CD4-positive, alpha-beta memory T cell (primary cell): ENCODE results near the gene CRYBB3. TPM values are rescaled to one million over a fixed set of nuclear protein-coding genes. Genes with fewer than 3 reads are reported as not detected.

ENCODE experiments used
- CTCF ChIA-PET: fragments of 350-600 bp; sonication (Branson Sonifier 250); formaldehyde crosslinking; loops from one replicate; lab custom pipeline; 2021; ENCODE audit warnings: inconsistent platforms; ENCODE audit not compliant: partially characterized antibody; lab: Charles Lee
- POLR2A ChIA-PET: fragments of 350-600 bp; sonication (Branson Sonifier 250); formaldehyde crosslinking; loops from one replicate; lab custom pipeline; 2021; ENCODE audit not compliant: partially characterized antibody; lab: Charles Lee
- DNase-seq, 5 donors: peaks; one replicate each; pipeline versions ENCODE4 v3.0.0 to v3.0.0-alpha.2; 2020 to 2022; ENCODE audit warnings: mixed read lengths in 1 of 5
- H3K27ac ChIP-seq: one replicate; pipeline ENCODE4 v1.7.0; 2013; ENCODE audit warnings: low read depth, low read length
- H3K27me3 ChIP-seq: 2 replicates; pipeline ENCODE4 v1.7.0; 2013; ENCODE audit warnings: mild to moderate bottlenecking, low read length, moderate library complexity; ENCODE audit not compliant: insufficient read depth
- H3K36me3 ChIP-seq: 2 replicates; pipeline ENCODE4 v1.7.0; 2013; ENCODE audit warnings: mild to moderate bottlenecking, low read length, moderate library complexity; ENCODE audit not compliant: insufficient read depth
- H3K4me1 ChIP-seq: 2 replicates; pipeline ENCODE4 v1.7.0; 2013; ENCODE audit warnings: mild to moderate bottlenecking, low read length, moderate library complexity; ENCODE audit not compliant: insufficient read depth
- H3K4me3 ChIP-seq, 2 donors: one replicate each; pipeline ENCODE4 v1.7.0; 2013; ENCODE audit warnings: low read length in 2 of 2, mild to moderate bottlenecking in 1 of 2
- H3K9me3 ChIP-seq, 2 donors: one replicate each; pipeline ENCODE4 v1.7.0; 2013; ENCODE audit warnings: low read length in 2 of 2, control low read depth in 1 of 2; ENCODE audit not compliant: control insufficient read depth in 1 of 2
- H3K27ac Mint-ChIP-seq, 7 donors: one replicate each; pipeline ENCODE4 v1.8.0; 2020 to 2021; ENCODE audit warnings: mixed read lengths in 7 of 7, mild to moderate bottlenecking in 6 of 7, inconsistent platforms in 3 of 7, moderate library complexity in 3 of 7
- H3K27me3 Mint-ChIP-seq, 2 donors: one replicate each; pipeline ENCODE4 v1.8.0; 2020 to 2021; ENCODE audit warnings: mixed read lengths in 2 of 2
- H3K36me3 Mint-ChIP-seq, 2 donors: one replicate each; pipeline ENCODE4 v1.8.0; 2020 to 2021; ENCODE audit warnings: mixed read lengths in 2 of 2, inconsistent platforms in 1 of 2, mild to moderate bottlenecking in 1 of 2
- H3K4me1 Mint-ChIP-seq, 4 donors: one replicate each; pipeline ENCODE4 v1.8.0; 2020 to 2021; ENCODE audit warnings: mixed read lengths in 4 of 4, mild to moderate bottlenecking in 1 of 4
- H3K4me3 Mint-ChIP-seq, 8 donors: one replicate each; pipeline ENCODE4 v1.8.0; 2020 to 2021; ENCODE audit warnings: mixed read lengths in 8 of 8, mild to moderate bottlenecking in 7 of 8, moderate library complexity in 6 of 8, inconsistent platforms in 3 of 8
- H3K9me3 Mint-ChIP-seq, 8 donors: one replicate each; pipeline ENCODE4 v1.8.0; 2020 to 2021; ENCODE audit warnings: mixed read lengths in 8 of 8, mild to moderate bottlenecking in 5 of 8, inconsistent platforms in 3 of 8, moderate library complexity in 1 of 8
- intact Hi-C: fragments of 100-400 bp; cut with micrococcal nuclease; formaldehyde crosslinking; loops from one replicate; pipeline ENCODE4 v1.15.1; 2023
- polyA plus RNA-seq, 2 donors: library from polyadenylated mRNA; unstranded; fragments of 300-500 nt; fragmentation: Illumina TruSeq; gene quantifications; one replicate each; pipeline ENCODE4 v1.2.3, GENCODE V29; 2021
- total RNA-seq, 2 experiments: library from RNA; stranded (reverse); gene quantifications; one replicate each; pipeline ENCODE4 v1.2.3, GENCODE V29; 2021

CRYBB3 gene
- total and polyA plus RNA-seq, 4 experiments from 2014 or later = not detected

- H3K4me1 Mint-ChIP-seq = no peaks in the 10 kb centered on the region
- POLR2A ChIA-PET = no interaction called here
These were observed 13.6 kb downstream of the CRYBB3 start for GRCh38 chr22:25213221-25213620.

GRCh38 chr22:25216230-25216629, 16.6 kb downstream of the CRYBB3 start:
- Histone ChIP-seq H3K4me3 (no peak overlapping the region), H3K27ac (no peak overlapping the region), H3K36me3 (no peaks in the 10 kb centered on the region), H3K4me1 (no peaks in the 10 kb centered on the region), H3K27me3 (no peaks in the 10 kb centered on the region), H3K9me3 (no peaks in the 10 kb centered on the region)
- H3K27me3 Mint-ChIP-seq = peaks cover 14% of the 10 kb centered on the region in 2 donors
- intact Hi-C loops = no loop called here
- no peak for DNase-seq
- peaks cover 0 to 11% (median 7%) of the 10 kb centered on the region in 8 donors for H3K9me3 Mint-ChIP-seq
- no peak overlapping the region for H3K4me3 Mint-ChIP-seq
- H3K4me1 Mint-ChIP-seq = no peaks in the 10 kb centered on the region
- ChIA-PET CTCF (no interaction called here), POLR2A (no interaction called here)
- no peaks in the 10 kb centered on the region for H3K36me3 Mint-ChIP-seq
- H3K27ac Mint-ChIP-seq = no peak overlapping the region

More at GRCh38 chr22:25213221-25213620, 13.6 kb downstream of the CRYBB3 start:
- peaks cover 0 to 11% (median 7%) of the 10 kb centered on the region in 8 donors for H3K9me3 Mint-ChIP-seq
- no peaks in the 10 kb centered on the region for H3K36me3 Mint-ChIP-seq
- Histone ChIP-seq H3K27ac (no peak overlapping the region), H3K27me3 (no peaks in the 10 kb centered on the region), H3K4me3 (no peak overlapping the region), H3K9me3 (no peaks in the 10 kb centered on the region), H3K36me3 (no peaks in the 10 kb centered on the region), H3K4me1 (no peaks in the 10 kb centered on the region)
- no peak overlapping the region for H3K27ac Mint-ChIP-seq
- H3K27me3 Mint-ChIP-seq = peaks cover 11 to 14% of the 10 kb centered on the region in 2 donors
- DNase-seq = no peak
- H3K4me3 Mint-ChIP-seq = no peak overlapping the region
- intact Hi-C loops = no loop called here
- CTCF ChIA-PET = interaction anchor here (1.6 to 3.0 kb wide), 2 partner anchors 10 to 22 kb away, joined by 3 to 15 read pairs; no protein-coding TSS in a partner anchor

- no peaks in the 10 kb centered on the region for H3K4me1 Mint-ChIP-seq
- peaks cover 9% of the 10 kb centered on the region in 2 donors for H3K27me3 Mint-ChIP-seq
- H3K36me3 Mint-ChIP-seq = no peaks in the 10 kb centered on the region
- intact Hi-C loops = no loop called here
- Histone ChIP-seq H3K27me3 (no peaks in the 10 kb centered on the region), H3K4me3 (no peak within 1 kb of the TSS), H3K36me3 (no peaks in the 10 kb centered on the region), H3K27ac (no peak within 1 kb of the TSS), H3K9me3 (no peaks in the 10 kb centered on the region), H3K4me1 (no peaks in the 10 kb centered on the region)
- H3K9me3 Mint-ChIP-seq = peaks cover 0 to 3% (median 0%) of the 10 kb centered on the region in 8 donors
- POLR2A ChIA-PET = no interaction called here
- H3K27ac Mint-ChIP-seq = no peak within 1 kb of the TSS
- CTCF ChIA-PET = no interaction called here
- no peak within 1 kb of the TSS for H3K4me3 Mint-ChIP-seq
- no peak for DNase-seq
These were observed 19.6 kb downstream of the CRYBB3 start, which contains the start of gene CRYBB2 for GRCh38 chr22:25219211-25219689. Gene CRYBB2, plus strand, starts transcription at chr22:25219639. Its CDS starts 1,791 bp downstream, at chr22:25221430.

- Mint-ChIP-seq H3K27me3 (peaks cover 9 to 13% of the 10 kb centered on the region in 2 donors), H3K27ac (no peak overlapping the region), H3K36me3 (no peaks in the 10 kb centered on the region), H3K4me3 (no peak overlapping the region), H3K9me3 (peaks cover 0 to 3% (median 0%) of the 10 kb centered on the region in 8 donors), H3K4me1 (no peaks in the 10 kb centered on the region)
- Histone ChIP-seq H3K4me1 (no peaks in the 10 kb centered on the region), H3K9me3 (no peaks in the 10 kb centered on the region), H3K36me3 (no peaks in the 10 kb centered on the region), H3K27ac (no peak overlapping the region), H3K27me3 (no peaks in the 10 kb centered on the region), H3K4me3 (no peak overlapping the region)
- intact Hi-C loops = no loop called here
- ChIA-PET POLR2A (no interaction called here), CTCF (no interaction called here)
- DNase-seq = no peak
These were observed 20.3 kb downstream of the CRYBB3 start for GRCh38 chr22:25219948-25220442.

- ChIA-PET CTCF (no interaction called here), POLR2A (no interaction called here)
- Histone ChIP-seq H3K4me1 (no peaks in the 10 kb centered on the region), H3K4me3 (no peak overlapping the region), H3K36me3 (no peaks in the 10 kb centered on the region), H3K27ac (no peak overlapping the region), H3K9me3 (no peaks in the 10 kb centered on the region), H3K27me3 (no peaks in the 10 kb centered on the region)
- no peaks in the 10 kb centered on the region for H3K4me1 Mint-ChIP-seq
- intact Hi-C loops = no loop called here
- no peak overlapping the region for H3K4me3 Mint-ChIP-seq
- H3K27me3 Mint-ChIP-seq = peaks cover 6 to 8% of the 10 kb centered on the region in 2 donors
- H3K9me3 Mint-ChIP-seq = no peaks in the 10 kb centered on the region
- H3K27ac Mint-ChIP-seq = no peak overlapping the region
- H3K36me3 Mint-ChIP-seq = no peaks in the 10 kb centered on the region
- DNase-seq = no peak
These were observed 22.1 kb downstream of the CRYBB3 start for GRCh38 chr22:25221790-25222189.

- Mint-ChIP-seq H3K4me1 (no peaks in the 10 kb centered on the region), H3K36me3 (no peaks in the 10 kb centered on the region), H3K4me3 (no peak overlapping the region), H3K9me3 (no peaks in the 10 kb centered on the region), H3K27me3 (peaks cover 3 to 7% of the 10 kb centered on the region in 2 donors), H3K27ac (no peak overlapping the region)
- Histone ChIP-seq H3K4me1 (no peaks in the 10 kb centered on the region), H3K27me3 (no peaks in the 10 kb centered on the region), H3K27ac (no peak overlapping the region), H3K4me3 (no peak overlapping the region), H3K36me3 (no peaks in the 10 kb centered on the region), H3K9me3 (no peaks in the 10 kb centered on the region)
- intact Hi-C loops = no loop called here
- CTCF ChIA-PET = no interaction called here
- POLR2A ChIA-PET = no interaction called here
- no peak for DNase-seq
These were observed 23.7 kb downstream of the CRYBB3 start for GRCh38 chr22:25223269-25223850.

GRCh38 chr22:25228822-25229221, 29.2 kb downstream of the CRYBB3 start:
- intact Hi-C loops = no loop called here
- Mint-ChIP-seq H3K36me3 (no peaks in the 10 kb centered on the region), H3K27me3 (peaks cover 15 to 25% of the 10 kb centered on the region in 2 donors), H3K4me1 (no peaks in the 10 kb centered on the region), H3K9me3 (no peaks in the 10 kb centered on the region), H3K4me3 (no peak overlapping the region), H3K27ac (no peak overlapping the region)
- Histone ChIP-seq H3K36me3 (no peaks in the 10 kb centered on the region), H3K27me3 (no peaks in the 10 kb centered on the region), H3K4me1 (no peaks in the 10 kb centered on the region), H3K4me3 (no peak overlapping the region), H3K9me3 (no peaks in the 10 kb centered on the region), H3K27ac (no peak overlapping the region)
- ChIA-PET CTCF (no interaction called here), POLR2A (no interaction called here)
- no peak for DNase-seq
